IPS-NIHi7 (cell line): ENCODE data around the gene TCF7L2.

Experiments used
- DNase-seq: peaks from one replicate; pipeline ENCODE4 v3.0.0; 2012; ENCODE audit warnings: mixed read lengths; ENCODE audit errors: extremely low spot score

TCF7L2 gene

GRCh38 chr10:112949875-112950507 lies at the start of gene TCF7L2:
TCF7L2 (plus strand) TSS chr10:112950247; CDS start chr10:112950757, 510 bp downstream.
- DNase-seq, result peak; percentile 90

- no peak for DNase-seq
Measured at GRCh38 chr10:112902730-112903129, 47.3 kb upstream of the TCF7L2 start.

- no peak for DNase-seq
Measured at GRCh38 chr10:112904000-112904399, 46.0 kb upstream of the TCF7L2 start.

GRCh38 chr10:112906945-112907344 lies 43.1 kb upstream of the TCF7L2 start:
- no peak for DNase-seq

GRCh38 chr10:112907893-112908292 lies 42.2 kb upstream of the TCF7L2 start:
- no peak for DNase-seq

GRCh38 chr10:112911206-112911605 lies 38.8 kb upstream of the TCF7L2 start:
- DNase-seq, result no peak

GRCh38 chr10:112912410-112912928 lies 37.6 kb upstream of the TCF7L2 start:
- DNase-seq, result no peak

GRCh38 chr10:112913255-112913654 lies 36.8 kb upstream of the TCF7L2 start:
- DNase-seq, result no peak

- DNase-seq, result no peak
Measured at GRCh38 chr10:112913661-112914287, 36.3 kb upstream of the TCF7L2 start.

- no peak for DNase-seq
Measured at GRCh38 chr10:112914288-112914952, 35.6 kb upstream of the TCF7L2 start.

- peak; percentile 69 for DNase-seq
Measured at GRCh38 chr10:112915590-112916572, 34.2 kb upstream of the TCF7L2 start.

GRCh38 chr10:112917681-112918080 lies 32.4 kb upstream of the TCF7L2 start:
- no peak for DNase-seq

GRCh38 chr10:112918771-112919170 lies 31.3 kb upstream of the TCF7L2 start:
- no peak for DNase-seq

GRCh38 chr10:112919721-112920120 lies 30.3 kb upstream of the TCF7L2 start:
- peak; percentile 34 for DNase-seq

- no peak for DNase-seq
Measured at GRCh38 chr10:112926906-112927688, 22.9 kb upstream of the TCF7L2 start.

- DNase-seq, result no peak
Measured at GRCh38 chr10:112927980-112928379, 22.1 kb upstream of the TCF7L2 start.

GRCh38 chr10:112932658-112933057 lies 17.4 kb upstream of the TCF7L2 start:
- no peak for DNase-seq

- no peak for DNase-seq
Measured at GRCh38 chr10:112934193-112934592, 15.9 kb upstream of the TCF7L2 start.

- no peak for DNase-seq
Measured at GRCh38 chr10:112938808-112939482, 11.1 kb upstream of the TCF7L2 start.

- no peak for DNase-seq
Measured at GRCh38 chr10:112945811-112946210, 4.2 kb upstream of the TCF7L2 start.
